ENCODE results near the gene SERINC2.

The SERINC2 gene

DNA sequence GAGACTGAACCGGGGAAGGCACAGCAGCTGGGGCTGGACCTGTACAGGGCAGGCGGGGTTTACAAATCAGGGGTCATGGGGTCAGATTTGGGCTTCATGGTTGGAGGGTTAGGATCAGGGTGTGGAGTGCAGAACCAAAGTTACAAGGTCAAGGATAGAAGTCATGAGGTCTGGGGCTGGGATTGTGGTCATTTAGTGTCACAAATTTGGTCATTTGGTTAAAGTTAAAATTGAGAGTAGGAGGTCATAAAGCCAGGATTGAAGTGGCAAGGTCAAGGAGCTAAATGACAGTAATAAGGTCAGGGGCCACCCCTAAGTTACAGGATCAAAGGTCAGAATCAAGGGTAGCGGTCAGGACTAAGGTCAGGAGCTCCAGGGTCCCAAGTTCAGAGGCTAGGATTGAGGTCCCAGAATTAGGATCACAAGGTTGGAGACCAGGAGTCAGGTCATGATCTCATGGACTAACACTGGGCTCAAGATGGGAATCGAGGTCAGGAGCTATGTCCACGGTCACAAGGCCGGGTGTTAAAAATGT, 20.4 kb downstream of the SERINC2 start:
- TF ChIP-seq, protein P1, sequence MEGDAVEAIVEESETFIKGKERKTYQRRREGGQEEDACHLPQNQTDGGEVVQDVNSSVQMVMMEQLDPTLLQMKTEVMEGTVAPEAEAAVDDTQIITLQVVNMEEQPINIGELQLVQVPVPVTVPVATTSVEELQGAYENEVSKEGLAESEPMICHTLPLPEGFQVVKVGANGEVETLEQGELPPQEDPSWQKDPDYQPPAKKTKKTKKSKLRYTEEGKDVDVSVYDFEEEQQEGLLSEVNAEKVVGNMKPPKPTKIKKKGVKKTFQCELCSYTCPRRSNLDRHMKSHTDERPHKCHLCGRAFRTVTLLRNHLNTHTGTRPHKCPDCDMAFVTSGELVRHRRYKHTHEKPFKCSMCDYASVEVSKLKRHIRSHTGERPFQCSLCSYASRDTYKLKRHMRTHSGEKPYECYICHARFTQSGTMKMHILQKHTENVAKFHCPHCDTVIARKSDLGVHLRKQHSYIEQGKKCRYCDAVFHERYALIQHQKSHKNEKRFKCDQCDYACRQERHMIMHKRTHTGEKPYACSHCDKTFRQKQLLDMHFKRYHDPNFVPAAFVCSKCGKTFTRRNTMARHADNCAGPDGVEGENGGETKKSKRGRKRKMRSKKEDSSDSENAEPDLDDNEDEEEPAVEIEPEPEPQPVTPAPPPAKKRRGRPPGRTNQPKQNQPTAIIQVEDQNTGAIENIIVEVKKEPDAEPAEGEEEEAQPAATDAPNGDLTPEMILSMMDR (IDR thresholded peaks at IDR 0.05; ENCODE audit: low read depth, low read length) = no peak
- no peak for DNase-seq (ENCODE audit: low read depth in 2 of 2)
- H3K4me3 ChIP-seq (replicated peaks in 1 of 2; ENCODE audit: low read depth in 2 of 2, low read length in 2 of 2) = no peak overlapping the region

GRCh38 chr1:31434101-31434871, 21.3 kb downstream of the SERINC2 start:
- no peak overlapping the region for H3K4me3 ChIP-seq (replicated peaks in 1 of 2; ENCODE audit: low read depth in 2 of 2, low read length in 2 of 2)

DNA sequence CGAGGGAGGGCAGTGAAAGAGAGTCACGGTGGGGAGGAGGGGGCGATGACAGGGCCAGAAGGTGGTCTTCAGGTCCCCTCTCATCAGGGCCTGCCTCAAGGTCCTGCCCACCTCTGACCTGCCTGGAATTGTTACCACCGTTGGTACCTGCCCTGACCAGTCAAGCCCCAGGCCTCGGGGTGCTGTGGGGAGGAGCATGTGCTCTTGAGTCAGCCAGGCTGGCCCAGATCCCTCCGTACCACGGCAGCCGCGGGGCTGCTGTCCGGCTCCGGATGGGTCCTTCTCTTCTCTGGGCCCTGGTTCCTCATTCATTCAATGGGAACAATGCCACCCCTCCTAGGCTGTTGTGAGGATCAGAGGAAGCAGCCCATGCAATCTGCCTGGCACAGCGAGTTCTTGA, 22.0 kb downstream of the SERINC2 start:
- TF ChIP-seq, protein P1 (IDR thresholded peaks at IDR 0.05; ENCODE audit: low read depth, low read length) = no peak
- DNase-seq (ENCODE audit: low read depth in 2 of 2) = no peak
- H3K4me3 ChIP-seq (replicated peaks in 1 of 2; ENCODE audit: low read depth in 2 of 2, low read length in 2 of 2) = no peak overlapping the region

More at GRCh38 chr1:31434101-31434871, 21.3 kb downstream of the SERINC2 start:
- TF ChIP-seq, protein P1 (IDR thresholded peaks at IDR 0.05; ENCODE audit: low read depth, low read length) = no peak
- DNase-seq (ENCODE audit: low read depth in 2 of 2) = no peak

- H3K4me3 ChIP-seq (replicated peaks in 1 of 2; ENCODE audit: low read depth in 2 of 2, low read length in 2 of 2) = no peak overlapping the region
- TF ChIP-seq, protein P1 (IDR thresholded peaks at IDR 0.05; ENCODE audit: low read depth, low read length) = no peak
- no peak for DNase-seq (ENCODE audit: low read depth in 2 of 2)
These were observed 22.7 kb downstream of the SERINC2 start for GRCh38 chr1:31435471-31436409.

GRCh38 chr1:31436596-31437432, 23.8 kb downstream of the SERINC2 start:
- TF ChIP-seq, protein P1 (IDR thresholded peaks at IDR 0.05; ENCODE audit: low read depth, low read length) = no peak

GRCh38 chr1:31437433-31438037, 24.5 kb downstream of the SERINC2 start:
- TF ChIP-seq, protein P1 (IDR thresholded peaks at IDR 0.05; ENCODE audit: low read depth, low read length) = no peak
- DNase-seq (ENCODE audit: low read depth in 2 of 2) = no peak
- H3K4me3 ChIP-seq (replicated peaks in 1 of 2; ENCODE audit: low read depth in 2 of 2, low read length in 2 of 2) = no peak overlapping the region

More at GRCh38 chr1:31436596-31437432, 23.8 kb downstream of the SERINC2 start:
- H3K4me3 ChIP-seq (replicated peaks in 1 of 2; ENCODE audit: low read depth in 2 of 2, low read length in 2 of 2) = no peak overlapping the region
- no peak for DNase-seq (ENCODE audit: low read depth in 2 of 2)

All from cardiac fibroblast (primary cell).